Measurements from ENCODE around the gene KCNQ1. TPM values are rescaled to one million over a fixed set of nuclear protein-coding genes. Genes with fewer than 3 reads are reported as not detected.

Gene KCNQ1
- total RNA-seq, 1 experiment from 2014 or later, result 10.7 TPM

GRCh38 chr11:2641623-2642022, 196.8 kb downstream of the KCNQ1 start:
- POLR2A ChIA-PET, result no interaction called here
- no peak overlapping the region for H2AFZ ChIP-seq (ENCODE audit: low read depth, low read length, poor library complexity, severe bottlenecking)
- H3K9me2 ChIP-seq (ENCODE audit: insufficient read depth), result no peaks in the 10 kb centered on the region
- H3K9me3 ChIP-seq (ENCODE audit: control insufficient read depth in 1 of 2, insufficient read depth in 1 of 2, low read depth in 1 of 2, low read length in 2 of 2), result peaks cover 11 to 12% of the 10 kb centered on the region in 2 experiments; a peak in 3 of 4 replicates
- TF ChIP-seq ZNF274 (IDR thresholded peaks at IDR 0.05; ENCODE audit: low read depth, low read length) (no peak), CEBPB (IDR thresholded peaks at IDR 0.05; ENCODE audit: low read depth) (no peak), YY1 (IDR thresholded peaks at IDR 0.05; ENCODE audit: extremely low read depth, insufficient replicate concordance, low read depth, low read length) (no peak), EZH2phosphoT487 (IDR thresholded peaks at IDR 0.05; ENCODE audit: borderline replicate concordance) (no peak), JUND (IDR thresholded peaks at IDR 0.05) (no peak), ZBTB33 (IDR thresholded peaks at IDR 0.05; ENCODE audit: extremely low read depth, insufficient replicate concordance, low read length) (no peak), SRF (IDR thresholded peaks at IDR 0.05; ENCODE audit: low read depth) (no peak), FOSL1 (IDR thresholded peaks at IDR 0.05; ENCODE audit: low read depth) (no peak)
- H3K4me3 ChIP-seq (replicated peaks in 1 of 2; ENCODE audit: low read depth in 1 of 2, low read length in 2 of 2), result no peak overlapping the region
- no peak overlapping the region for H3K9ac ChIP-seq (ENCODE audit: low read length)
- H3K4me1 ChIP-seq (ENCODE audit: control insufficient read depth in 1 of 2, insufficient read depth in 2 of 2, low read length in 2 of 2), result no peaks in the 10 kb centered on the region
- intact Hi-C loops (cut with micrococcal nuclease), result loop anchor here (5.0 kb wide), 1 partner anchor 49 kb away; no protein-coding TSS in a partner anchor
- DNase-seq (ENCODE audit: low read depth, low spot score), result no peak
- RAD21 ChIA-PET (ENCODE audit: low non-redundant PET in 1 of 2, low total read pairs in 2 of 2, uncharacterized antibody in 2 of 2, unreplicated experiment in 2 of 2), result no interaction called here
- ATAC-seq, result no peak
- H3K4me2 ChIP-seq (ENCODE audit: low read length), result no peak overlapping the region
- no peaks in the 10 kb centered on the region for H3K79me2 ChIP-seq (ENCODE audit: insufficient read depth, low read length)
- H3K36me3 ChIP-seq (ENCODE audit: control insufficient read depth in 1 of 2, insufficient read depth in 2 of 2, low read length in 2 of 2), result no peaks in the 10 kb centered on the region
- CTCF ChIA-PET, result no interaction called here
- no TSS peak for BruUV-seq (replicated peaks)
- H4K20me1 ChIP-seq (ENCODE audit: insufficient read depth), result no peaks in the 10 kb centered on the region
- no peak overlapping the region for H3K27ac ChIP-seq (ENCODE audit: low read depth, low read length)
- no peaks in the 10 kb centered on the region for H3K27me3 ChIP-seq (ENCODE audit: insufficient read depth, low read length)

- no peaks in the 10 kb centered on the region for H4K20me1 ChIP-seq (ENCODE audit: insufficient read depth)
- CTCF ChIA-PET, result no interaction called here
- no TSS peak for BruUV-seq (replicated peaks)
- DNase-seq (ENCODE audit: low read depth, low spot score) (no peak), ATAC-seq (no peak)
- H3K9ac ChIP-seq (ENCODE audit: low read length), result no peak overlapping the region
- H3K27ac ChIP-seq (ENCODE audit: low read depth, low read length), result no peak overlapping the region
- no peak overlapping the region for H2AFZ ChIP-seq (ENCODE audit: low read depth, low read length, poor library complexity, severe bottlenecking)
- POLR2A ChIA-PET, result no interaction called here
- no peaks in the 10 kb centered on the region for H3K36me3 ChIP-seq (ENCODE audit: control insufficient read depth in 1 of 2, insufficient read depth in 2 of 2, low read length in 2 of 2)
- H3K9me2 ChIP-seq (ENCODE audit: insufficient read depth), result no peaks in the 10 kb centered on the region
- no peaks in the 10 kb centered on the region for H3K79me2 ChIP-seq (ENCODE audit: insufficient read depth, low read length)
- RAD21 ChIA-PET (ENCODE audit: low non-redundant PET in 1 of 2, low total read pairs in 2 of 2, uncharacterized antibody in 2 of 2, unreplicated experiment in 2 of 2), result no interaction called here
- H3K4me3 ChIP-seq (replicated peaks in 1 of 2; ENCODE audit: low read depth in 1 of 2, low read length in 2 of 2), result no peak overlapping the region
- H3K4me2 ChIP-seq (ENCODE audit: low read length), result no peak overlapping the region
- no peaks in the 10 kb centered on the region for H3K4me1 ChIP-seq (ENCODE audit: control insufficient read depth in 1 of 2, insufficient read depth in 2 of 2, low read length in 2 of 2)
- intact Hi-C loops (cut with micrococcal nuclease), result loop anchor here (5.0 kb wide), 1 partner anchor 51 kb away; no protein-coding TSS in a partner anchor
- H3K9me3 ChIP-seq (ENCODE audit: control insufficient read depth in 1 of 2, insufficient read depth in 1 of 2, low read depth in 1 of 2, low read length in 2 of 2), result peaks cover 11 to 12% of the 10 kb centered on the region in 2 experiments; a peak in 3 of 4 replicates
- H3K27me3 ChIP-seq (ENCODE audit: insufficient read depth, low read length), result no peaks in the 10 kb centered on the region
- no peak for TF ChIP-seq POLR2A (IDR thresholded peaks at IDR 0.05; ENCODE audit: borderline replicate concordance, extremely low read depth, insufficient read depth, insufficient read length)
- no peak for TF ChIP-seq SRF (IDR thresholded peaks at IDR 0.05; ENCODE audit: low read depth)
- no peak for TF ChIP-seq CBX3 (IDR thresholded peaks at IDR 0.05; ENCODE audit: low read depth)
- TF ChIP-seq CEBPB (IDR thresholded peaks at IDR 0.05; ENCODE audit: low read depth), result no peak
- TF ChIP-seq REST (IDR thresholded peaks at IDR 0.05; ENCODE audit: low read depth), result no peak
- TF ChIP-seq EGR1 (IDR thresholded peaks at IDR 0.05; ENCODE audit: low read depth), result no peak
- no peak for TF ChIP-seq EZH2 (IDR thresholded peaks at IDR 0.05)
- TF ChIP-seq CTCF (IDR thresholded peaks at IDR 0.05 in 2 of 3, conservative IDR thresholded peaks at IDR 0.05 in 1 of 3; ENCODE audit: borderline replicate concordance in 1 of 3, insufficient read depth in 1 of 3, low read depth in 2 of 3, low read length in 2 of 3), result no peak
- TF ChIP-seq JUND (IDR thresholded peaks at IDR 0.05), result no peak
Observed at GRCh38 chr11:2643746-2644145, 198.9 kb downstream of the KCNQ1 start.
